ENCODE data around the gene SLC35F1.

DNA sequence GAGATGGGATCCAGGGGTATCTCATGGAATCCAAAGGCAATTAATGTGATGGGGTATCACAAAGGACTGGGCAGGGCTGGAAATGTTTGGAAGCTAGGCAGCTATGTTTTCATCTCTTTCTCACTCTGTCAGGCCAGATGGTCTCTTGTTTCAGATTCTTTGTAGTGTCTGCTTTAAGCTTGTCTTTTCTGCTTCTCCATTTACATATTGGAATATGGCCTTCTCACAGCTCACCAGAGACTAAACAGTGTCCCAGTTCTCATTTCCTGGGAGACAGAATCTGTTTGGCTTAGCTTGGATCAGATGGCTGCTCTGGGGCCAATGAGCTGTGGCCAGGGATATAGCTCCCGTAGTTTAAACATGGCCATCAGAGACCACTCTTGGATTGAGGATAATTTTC lies 78.9 kb downstream of the SLC35F1 start:
- TF ChIP-seq, protein P1, sequence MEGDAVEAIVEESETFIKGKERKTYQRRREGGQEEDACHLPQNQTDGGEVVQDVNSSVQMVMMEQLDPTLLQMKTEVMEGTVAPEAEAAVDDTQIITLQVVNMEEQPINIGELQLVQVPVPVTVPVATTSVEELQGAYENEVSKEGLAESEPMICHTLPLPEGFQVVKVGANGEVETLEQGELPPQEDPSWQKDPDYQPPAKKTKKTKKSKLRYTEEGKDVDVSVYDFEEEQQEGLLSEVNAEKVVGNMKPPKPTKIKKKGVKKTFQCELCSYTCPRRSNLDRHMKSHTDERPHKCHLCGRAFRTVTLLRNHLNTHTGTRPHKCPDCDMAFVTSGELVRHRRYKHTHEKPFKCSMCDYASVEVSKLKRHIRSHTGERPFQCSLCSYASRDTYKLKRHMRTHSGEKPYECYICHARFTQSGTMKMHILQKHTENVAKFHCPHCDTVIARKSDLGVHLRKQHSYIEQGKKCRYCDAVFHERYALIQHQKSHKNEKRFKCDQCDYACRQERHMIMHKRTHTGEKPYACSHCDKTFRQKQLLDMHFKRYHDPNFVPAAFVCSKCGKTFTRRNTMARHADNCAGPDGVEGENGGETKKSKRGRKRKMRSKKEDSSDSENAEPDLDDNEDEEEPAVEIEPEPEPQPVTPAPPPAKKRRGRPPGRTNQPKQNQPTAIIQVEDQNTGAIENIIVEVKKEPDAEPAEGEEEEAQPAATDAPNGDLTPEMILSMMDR (IDR thresholded peaks at IDR 0.05; ENCODE audit: insufficient read depth, low read length): no peak
- TF ChIP-seq, protein P2, sequence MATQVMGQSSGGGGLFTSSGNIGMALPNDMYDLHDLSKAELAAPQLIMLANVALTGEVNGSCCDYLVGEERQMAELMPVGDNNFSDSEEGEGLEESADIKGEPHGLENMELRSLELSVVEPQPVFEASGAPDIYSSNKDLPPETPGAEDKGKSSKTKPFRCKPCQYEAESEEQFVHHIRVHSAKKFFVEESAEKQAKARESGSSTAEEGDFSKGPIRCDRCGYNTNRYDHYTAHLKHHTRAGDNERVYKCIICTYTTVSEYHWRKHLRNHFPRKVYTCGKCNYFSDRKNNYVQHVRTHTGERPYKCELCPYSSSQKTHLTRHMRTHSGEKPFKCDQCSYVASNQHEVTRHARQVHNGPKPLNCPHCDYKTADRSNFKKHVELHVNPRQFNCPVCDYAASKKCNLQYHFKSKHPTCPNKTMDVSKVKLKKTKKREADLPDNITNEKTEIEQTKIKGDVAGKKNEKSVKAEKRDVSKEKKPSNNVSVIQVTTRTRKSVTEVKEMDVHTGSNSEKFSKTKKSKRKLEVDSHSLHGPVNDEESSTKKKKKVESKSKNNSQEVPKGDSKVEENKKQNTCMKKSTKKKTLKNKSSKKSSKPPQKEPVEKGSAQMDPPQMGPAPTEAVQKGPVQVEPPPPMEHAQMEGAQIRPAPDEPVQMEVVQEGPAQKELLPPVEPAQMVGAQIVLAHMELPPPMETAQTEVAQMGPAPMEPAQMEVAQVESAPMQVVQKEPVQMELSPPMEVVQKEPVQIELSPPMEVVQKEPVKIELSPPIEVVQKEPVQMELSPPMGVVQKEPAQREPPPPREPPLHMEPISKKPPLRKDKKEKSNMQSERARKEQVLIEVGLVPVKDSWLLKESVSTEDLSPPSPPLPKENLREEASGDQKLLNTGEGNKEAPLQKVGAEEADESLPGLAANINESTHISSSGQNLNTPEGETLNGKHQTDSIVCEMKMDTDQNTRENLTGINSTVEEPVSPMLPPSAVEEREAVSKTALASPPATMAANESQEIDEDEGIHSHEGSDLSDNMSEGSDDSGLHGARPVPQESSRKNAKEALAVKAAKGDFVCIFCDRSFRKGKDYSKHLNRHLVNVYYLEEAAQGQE (IDR thresholded peaks at IDR 0.05; ENCODE audit: insufficient replicate concordance, low read depth): no peak
- TF ChIP-seq POLR2AphosphoS5 (IDR thresholded peaks at IDR 0.05; ENCODE audit: low read depth) (no peak), GABPA (IDR thresholded peaks at IDR 0.05; ENCODE audit: low read depth) (no peak)

All from HL-60 (cell line).